ENCODE data around the gene FAM13C.

GRCh38 chr10:59245686-59246085 lies 116.7 kb downstream of the FAM13C start:
- no peak for TF ChIP-seq ZNF274 (IDR thresholded peaks at IDR 0.05; ENCODE audit: low read depth, low read length)
- no peak for TF ChIP-seq YY1 (IDR thresholded peaks at IDR 0.05; ENCODE audit: insufficient read depth, insufficient read length)
